ENCODE measurements around the gene GCNT1.
"Not testable (repeated sequence)": the region's sequence is repeated elsewhere in the genome, so short reads cannot be mapped to it uniquely, and the experiment has no call there.

Gene GCNT1

GRCh38 chr9:76493496-76493895 lies 34.5 kb downstream of the GCNT1 start:
- DNase-seq: not testable (repeated sequence)

- DNase-seq: no peak
Observed at GRCh38 chr9:76500061-76500460, 41.1 kb downstream of the GCNT1 start.

- DNase-seq: no peak
Observed at GRCh38 chr9:76502746-76503145, 43.8 kb downstream of the GCNT1 start.

- DNase-seq: no peak
Observed at GRCh38 chr9:76510041-76510440, 51.1 kb downstream of the GCNT1 start.

- DNase-seq: no peak
Observed at GRCh38 chr9:76510446-76510845, 51.5 kb downstream of the GCNT1 start.

- DNase-seq: peak; percentile 2
Observed at GRCh38 chr9:76512826-76513225, 53.8 kb downstream of the GCNT1 start.

GRCh38 chr9:76516350-76516749 lies 57.4 kb downstream of the GCNT1 start:
- peak; percentile 10 for DNase-seq

GRCh38 chr9:76516871-76517270 lies 57.9 kb downstream of the GCNT1 start:
- DNase-seq: no peak

- no peak for DNase-seq
Observed at GRCh38 chr9:76519075-76519835, 60.3 kb downstream of the GCNT1 start.

- DNase-seq: peak; percentile 5
Observed at GRCh38 chr9:76521244-76521681, 62.3 kb downstream of the GCNT1 start.

- peak; percentile 27 for DNase-seq
Observed at GRCh38 chr9:76521906-76522305, 62.9 kb downstream of the GCNT1 start.

- DNase-seq: not testable (repeated sequence)
Observed at GRCh38 chr9:76523617-76524200, 64.7 kb downstream of the GCNT1 start.

GRCh38 chr9:76525196-76525595 lies 66.2 kb downstream of the GCNT1 start:
- no peak for DNase-seq

- peak; percentile 62 for DNase-seq
Observed at GRCh38 chr9:76526026-76526425, 67.0 kb downstream of the GCNT1 start.

GRCh38 chr9:76528056-76528455 lies 69.1 kb downstream of the GCNT1 start:
- no peak for DNase-seq

GRCh38 chr9:76528642-76529190 lies 69.7 kb downstream of the GCNT1 start:
- no peak for DNase-seq

- DNase-seq: no peak
Observed at GRCh38 chr9:76529653-76530052, 70.7 kb downstream of the GCNT1 start.

GRCh38 chr9:76530458-76531110 lies 71.6 kb downstream of the GCNT1 start:
- peak; percentile 11 for DNase-seq

GRCh38 chr9:76531231-76531780 lies 72.3 kb downstream of the GCNT1 start:
- DNase-seq: peak; percentile 41

- not testable (repeated sequence) for DNase-seq
Observed at GRCh38 chr9:76532877-76533276, 73.9 kb downstream of the GCNT1 start.

- DNase-seq: no peak
Observed at GRCh38 chr9:76534026-76534425, 75.0 kb downstream of the GCNT1 start.

- DNase-seq: no peak
Observed at GRCh38 chr9:76537150-76537646, 78.2 kb downstream of the GCNT1 start.

GRCh38 chr9:76539180-76539579 lies 80.2 kb downstream of the GCNT1 start:
- no peak for DNase-seq
